ENCODE measurements around the gene F2RL3. TPM values are rescaled to one million over a fixed set of nuclear protein-coding genes. Genes with fewer than 3 reads are reported as not detected.

F2RL3 gene
- total and polyA plus RNA-seq, 9 of the 15 experiments (the other 6 are each of a cell fraction or from before 2014, with no cell fraction given) = 1.4 to 27.6 (median 11.9) TPM

- no peak overlapping the region for H3K27ac ChIP-seq (ENCODE audit: extremely low read depth, low read depth, low read length)
- TF ChIP-seq STAT5A (IDR thresholded peaks at IDR 0.05; ENCODE audit: borderline replicate concordance, low read length) (no peak), GTF2E2 (tag; IDR thresholded peaks at IDR 0.05) (no peak), TFAM (CRISPR knock-in tag; conservative IDR thresholded peaks at IDR 0.05) (no peak), ZNF174 (CRISPR knock-in tag; IDR thresholded peaks at IDR 0.05) (no peak), OTX1 (CRISPR knock-in tag; IDR thresholded peaks at IDR 0.05) (no peak), ZNF57 (CRISPR knock-in tag; IDR thresholded peaks at IDR 0.05) (no peak), CSDE1 (IDR thresholded peaks at IDR 0.05) (no peak), ZNF24 (IDR thresholded peaks at IDR 0.05) (no peak), TCF7 (IDR thresholded peaks at IDR 0.05; ENCODE audit: borderline replicate concordance) (no peak), CBFA2T2 (conservative IDR thresholded peaks at IDR 0.05) (no peak), HDAC1 (IDR thresholded peaks at IDR 0.05) (no peak), SFPQ (IDR thresholded peaks at IDR 0.05; ENCODE audit: low read depth, low read length) (no peak), ZNF311 (CRISPR knock-in tag; IDR thresholded peaks at IDR 0.05) (no peak), GABPA (tag; conservative IDR thresholded peaks at IDR 0.05; ENCODE audit: low read depth) (no peak)
- no peak overlapping the region for H3K4me3 ChIP-seq
- no peak overlapping the region for H2AFZ ChIP-seq (ENCODE audit: low read depth, low read length)
- H3K4me2 ChIP-seq (ENCODE audit: insufficient read depth, low read length) = no peak overlapping the region
- DNase-seq (ENCODE audit: extremely low read depth in 1 of 4, low spot score in 3 of 4) (no peak), ATAC-seq (no peak), FAIRE-seq (no peak)
- no peaks in the 10 kb centered on the region for H3K79me2 ChIP-seq (ENCODE audit: control insufficient read depth, insufficient read depth, low read length)
- no peaks in the 10 kb centered on the region for H3K9me1 ChIP-seq (ENCODE audit: control insufficient read depth, insufficient read depth, low read length)
- WGBS (ENCODE audit: insufficient coverage, low coverage, missing lambda C conversion rate) = 4% methylated on average over 4 of the region's 4 CpGs
- H3K9ac ChIP-seq (ENCODE audit: insufficient read depth in 1 of 2, low read depth in 2 of 2, low read length in 2 of 2) = no peak overlapping the region
- in situ Hi-C loops (cut with MboI) (no loop called here), intact Hi-C loops (cut with micrococcal nuclease) (no loop called here)
- H3K36me3 ChIP-seq (ENCODE audit: control insufficient read depth, insufficient read depth, low read length) = no peaks in the 10 kb centered on the region
- POLR2A ChIA-PET = no interaction called here
- H4K20me1 ChIP-seq (replicated peaks; ENCODE audit: control insufficient read depth, insufficient read depth, low read length) = no peaks in the 10 kb centered on the region
- H3K4me1 ChIP-seq (replicated peaks in 1 of 2; ENCODE audit: control insufficient read depth in 2 of 2, insufficient read depth in 2 of 2, low read length in 2 of 2) = no peaks in the 10 kb centered on the region
- CTCF ChIA-PET (ENCODE audit: low intra/inter-chr PET ratio) = no interaction called here
- no TSS peak for BruUV-seq (replicated peaks)
- peaks cover 10 to 33% of the 10 kb centered on the region in 2 experiments; a peak in 4 of 5 replicates for H3K27me3 ChIP-seq (ENCODE audit: control insufficient read depth in 2 of 2, insufficient read depth in 2 of 2, low read length in 2 of 2)
- H3K9me3 ChIP-seq (replicated peaks; ENCODE audit: control insufficient read depth, insufficient read depth, low read depth, low read length) = no peaks in the 10 kb centered on the region
Measured at GRCh38 chr19:16931306-16931705, 42.5 kb downstream of the F2RL3 start.
